HAP-1 (cell line): ENCODE data around the gene PSMA7.
"Not testable (repeated sequence)": the region's sequence is repeated elsewhere in the genome, so short reads cannot be mapped to it uniquely, and the experiment has no call there.

Source experiments
- DNase-seq, 2 experiments: peaks; one replicate each; pipeline ENCODE4 v3.0.0-alpha.2; 2016 to 2020; ENCODE audit warnings: low spot score in 2 of 2
- H3K27me3 ChIP-seq: fragments of 250-450 bp; sonication (Bioruptor Pico); 2 replicates; pipeline ENCODE4 v1.5.1; 2020; ENCODE audit warnings: low read depth, mild to moderate bottlenecking, moderate library complexity
- H3K36me3 ChIP-seq: fragments of 250-450 bp; sonication (Bioruptor Pico); replicated peaks from 2 replicates; pipeline ENCODE4 v1.5.1; 2020; ENCODE audit warnings: mild to moderate bottlenecking
- H3K4me1 ChIP-seq: fragments of 250-450 bp; sonication (Bioruptor Pico); 2 replicates; pipeline ENCODE4 v1.5.1; 2020; ENCODE audit warnings: mild to moderate bottlenecking
- H3K4me3 ChIP-seq: fragments of 250-450 bp; sonication (Bioruptor Pico); 2 replicates; pipeline ENCODE4 v1.5.1; 2020; ENCODE audit warnings: mild to moderate bottlenecking, moderate library complexity
- H3K9me3 ChIP-seq: fragments of 250-450 bp; sonication (Bioruptor Pico); 2 replicates; pipeline ENCODE4 v1.5.1; 2020; ENCODE audit warnings: mild to moderate bottlenecking, moderate library complexity
- in situ Hi-C: fragments of 300-500 bp; cut with MboI; formaldehyde crosslinking; loops from 3 replicates; pipeline ENCODE4 v1.14.3; 2020; ENCODE audit warnings: low sequenced_read_pairs, inconsistent platforms, mixed read lengths

The PSMA7 gene

DNA sequence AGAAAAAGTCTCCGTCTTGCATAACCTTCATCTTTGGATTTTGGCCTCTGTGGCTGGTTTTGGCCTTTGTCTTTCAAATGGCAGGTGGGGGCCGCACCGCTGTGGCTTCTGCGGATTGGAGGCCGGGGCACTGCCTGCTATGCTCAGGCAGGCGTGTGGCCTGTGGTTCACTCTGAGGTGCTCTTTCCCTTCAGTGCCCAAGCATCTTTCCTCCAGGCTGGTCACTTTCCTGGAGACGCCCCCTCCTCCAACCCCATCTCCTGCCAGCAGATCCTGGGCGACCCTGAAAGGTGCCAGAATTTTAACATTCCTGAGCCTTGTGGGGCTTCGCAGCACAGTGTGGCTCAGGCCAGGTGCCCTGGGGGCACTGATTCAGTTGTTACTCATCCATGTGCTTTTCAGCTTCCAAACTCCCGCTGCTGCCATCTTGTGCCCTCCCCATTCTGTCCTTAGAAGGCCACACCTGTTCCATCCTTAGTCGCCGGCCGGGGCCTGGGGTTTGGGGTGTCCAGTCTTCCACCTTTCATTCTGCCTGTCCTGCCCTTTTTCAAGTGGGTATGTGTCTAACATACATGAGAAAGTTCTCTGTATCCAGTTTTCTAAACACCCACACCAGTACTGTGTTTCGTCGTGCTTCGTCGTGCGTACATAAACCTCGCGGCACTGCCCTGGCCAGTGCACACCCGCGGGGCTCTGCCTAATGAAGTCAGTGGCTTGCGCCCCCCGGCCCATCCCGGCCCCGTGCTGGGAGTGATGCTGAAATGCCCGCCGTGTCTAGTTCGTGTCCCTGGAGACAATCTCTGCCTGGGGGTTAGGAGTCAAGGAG lies 12.4 kb upstream of the PSMA7 start:
- Histone ChIP-seq H3K4me3 (no peak overlapping the region), H3K4me1 (no peaks in the 10 kb centered on the region), H3K9me3 (peaks cover 2% of the 10 kb centered on the region; the same call in 1 of the 2 replicates), H3K36me3 (0 out of 2 replicates have a peak, but pooled peaks cover 8% of the 10 kb centered on the region), H3K27me3 (no peaks in the 10 kb centered on the region)
- in situ Hi-C loops = no loop called here
- DNase-seq = no peak

DNA sequence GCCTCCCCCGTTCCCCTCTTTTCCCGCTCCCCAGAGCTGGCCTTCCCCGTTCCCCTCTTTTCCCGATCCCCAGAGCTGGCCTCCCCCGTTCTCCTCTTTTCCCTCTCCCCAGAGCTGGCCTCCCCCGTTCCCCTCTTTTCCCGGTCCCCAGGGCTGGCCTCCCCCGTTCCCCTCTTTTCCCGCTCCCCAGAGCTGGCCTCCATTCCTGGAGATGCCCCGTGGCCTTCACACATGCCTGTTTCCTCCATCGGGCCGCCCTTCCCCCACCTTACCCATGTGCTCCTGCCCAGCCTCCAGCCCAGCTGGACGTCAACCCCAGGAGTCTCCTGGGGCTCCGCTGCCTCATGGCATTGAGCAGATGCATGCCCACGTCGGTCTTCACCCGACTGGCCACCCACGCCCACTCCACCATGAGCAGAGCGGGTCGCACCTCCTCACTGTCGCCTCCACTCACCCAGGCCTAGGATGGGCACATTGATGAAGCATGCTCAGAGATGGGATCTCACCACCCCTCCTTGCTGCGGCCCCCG lies 8.7 kb upstream of the PSMA7 start:
- Histone ChIP-seq H3K36me3 (0 out of 2 replicates have a peak, but pooled peaks cover 8% of the 10 kb centered on the region), H3K27me3 (no peaks in the 10 kb centered on the region), H3K4me3 (no peak overlapping the region), H3K9me3 (peaks cover 2% of the 10 kb centered on the region; the same call in 1 of the 2 replicates), H3K4me1 (no peaks in the 10 kb centered on the region)
- in situ Hi-C loops = no loop called here
- DNase-seq = no peak

DNA sequence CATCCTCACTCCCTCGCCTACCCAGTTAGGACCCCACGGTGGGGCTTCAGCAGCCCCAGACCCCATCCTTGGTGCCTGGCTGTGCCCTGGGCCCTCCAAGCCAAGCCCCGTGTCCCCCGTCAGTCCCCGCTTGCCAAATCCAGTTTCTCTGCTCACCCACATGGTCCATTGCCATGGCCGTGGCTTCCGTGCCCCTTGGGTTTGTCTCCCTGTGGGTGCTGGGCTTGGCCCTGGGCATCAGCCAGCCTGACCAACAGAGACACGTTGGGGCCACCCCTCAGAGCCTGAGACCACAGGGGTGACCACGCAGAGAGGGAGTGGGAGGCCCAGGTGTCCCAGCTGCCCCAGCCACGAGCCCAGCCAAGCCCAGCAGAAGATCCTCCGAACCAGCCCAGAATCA lies 8.0 kb upstream of the PSMA7 start:
- H3K4me1 ChIP-seq = no peaks in the 10 kb centered on the region
- no peak for DNase-seq
- in situ Hi-C loops = no loop called here
- H3K27me3 ChIP-seq = no peaks in the 10 kb centered on the region
- peaks cover 2% of the 10 kb centered on the region; the same call in 1 of the 2 replicates for H3K9me3 ChIP-seq
- H3K4me3 ChIP-seq = no peak overlapping the region
- 0 out of 2 replicates have a peak, but pooled peaks cover 8% of the 10 kb centered on the region for H3K36me3 ChIP-seq

DNA sequence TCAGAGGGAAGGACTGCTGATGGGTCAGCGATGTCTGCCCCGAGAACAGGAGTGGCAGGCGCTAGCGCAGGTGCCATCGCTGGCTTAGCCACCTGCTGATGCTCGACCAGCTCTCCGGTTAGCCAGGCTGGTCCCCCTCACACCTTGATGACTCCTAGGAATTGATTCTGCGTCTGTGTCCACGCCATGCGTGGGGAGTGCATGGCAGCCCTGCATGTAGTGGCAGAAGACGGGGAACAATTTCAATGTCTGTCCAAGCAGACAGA lies 7.0 kb upstream of the PSMA7 start:
- Histone ChIP-seq H3K4me1 (no peaks in the 10 kb centered on the region), H3K27me3 (no peaks in the 10 kb centered on the region), H3K9me3 (peaks cover 2% of the 10 kb centered on the region; the same call in 1 of the 2 replicates), H3K4me3 (no peak overlapping the region), H3K36me3 (peaks cover 8% of the 10 kb centered on the region; the same call in 1 of the 2 replicates)
- in situ Hi-C loops = no loop called here
- no peak for DNase-seq

DNA sequence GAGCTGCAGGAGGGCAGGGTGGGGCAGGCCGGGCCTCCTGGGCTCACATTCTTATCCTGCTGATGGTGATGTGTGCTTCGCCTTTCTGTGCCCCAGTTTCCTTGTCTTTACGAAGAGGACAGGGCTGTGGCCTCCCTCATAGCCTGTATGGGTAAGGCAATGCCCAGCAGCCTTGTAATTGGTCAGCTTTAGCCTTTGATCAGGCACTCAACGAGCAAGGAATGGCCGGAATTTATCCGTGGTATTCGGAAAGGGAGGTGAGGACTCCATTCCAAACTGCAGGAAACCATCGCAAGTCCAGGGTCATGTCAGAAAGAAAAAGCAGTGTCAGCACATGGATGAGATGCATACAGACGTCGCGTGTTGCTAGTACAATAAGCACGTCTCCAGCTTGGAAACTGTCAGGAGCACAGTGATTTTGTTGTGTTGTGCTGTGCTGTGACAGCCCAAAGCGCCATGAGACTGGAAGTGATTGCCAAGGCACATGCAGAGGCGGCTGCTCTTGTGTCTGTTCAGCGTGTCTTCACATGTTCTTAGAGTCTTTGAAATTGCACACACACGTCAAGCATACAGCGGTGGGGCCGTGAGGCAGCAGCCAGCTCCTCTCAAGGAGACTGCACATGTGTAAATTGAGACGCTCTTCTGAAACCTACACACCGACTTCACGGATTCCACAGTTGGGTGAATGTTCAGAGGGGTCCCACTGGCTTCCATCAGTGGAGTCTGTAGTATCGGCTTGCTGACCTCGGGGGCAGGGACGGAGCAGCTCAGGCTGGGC lies 6.5 kb upstream of the PSMA7 start:
- Histone ChIP-seq H3K27me3 (no peaks in the 10 kb centered on the region), H3K36me3 (peaks cover 8% of the 10 kb centered on the region; the same call in 1 of the 2 replicates), H3K4me1 (peaks cover 5% of the 10 kb centered on the region), H3K9me3 (peaks cover 2% of the 10 kb centered on the region; the same call in 1 of the 2 replicates), H3K4me3 (no peak overlapping the region)
- no peak for DNase-seq
- in situ Hi-C loops = loop anchor here (5.0 kb wide), 1 partner anchor 137 kb away; no protein-coding TSS in a partner anchor

DNA sequence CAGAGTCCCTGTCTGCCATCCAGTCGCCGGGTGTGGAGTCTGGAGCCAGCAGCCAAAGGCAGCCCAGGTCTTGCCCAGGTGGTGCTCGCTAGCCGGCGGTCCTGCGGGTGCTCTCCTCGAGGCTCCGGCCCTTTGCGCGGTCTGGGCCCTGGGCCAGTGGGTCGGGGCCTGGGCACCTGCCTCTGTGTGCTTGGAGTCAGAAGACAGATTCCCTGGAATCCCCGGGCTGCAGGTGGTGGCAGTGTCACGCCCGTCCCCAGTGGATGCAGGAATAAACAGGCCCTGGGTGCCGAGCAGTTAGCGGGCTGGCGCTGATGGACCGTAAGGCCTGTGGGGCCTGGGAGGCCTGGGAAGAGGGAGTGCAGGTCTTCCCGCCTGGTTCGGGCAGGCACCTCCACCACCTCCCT lies 5.7 kb upstream of the PSMA7 start:
- no peak for DNase-seq
- in situ Hi-C loops = loop anchor here (5.0 kb wide), 1 partner anchor 137 kb away; no protein-coding TSS in a partner anchor
- Histone ChIP-seq H3K27me3 (no peaks in the 10 kb centered on the region), H3K4me3 (no peak overlapping the region), H3K4me1 (peaks cover 7% of the 10 kb centered on the region), H3K9me3 (peaks cover 2% of the 10 kb centered on the region; the same call in 1 of the 2 replicates), H3K36me3 (peaks cover 4% of the 10 kb centered on the region; the same call in 1 of the 2 replicates)

DNA sequence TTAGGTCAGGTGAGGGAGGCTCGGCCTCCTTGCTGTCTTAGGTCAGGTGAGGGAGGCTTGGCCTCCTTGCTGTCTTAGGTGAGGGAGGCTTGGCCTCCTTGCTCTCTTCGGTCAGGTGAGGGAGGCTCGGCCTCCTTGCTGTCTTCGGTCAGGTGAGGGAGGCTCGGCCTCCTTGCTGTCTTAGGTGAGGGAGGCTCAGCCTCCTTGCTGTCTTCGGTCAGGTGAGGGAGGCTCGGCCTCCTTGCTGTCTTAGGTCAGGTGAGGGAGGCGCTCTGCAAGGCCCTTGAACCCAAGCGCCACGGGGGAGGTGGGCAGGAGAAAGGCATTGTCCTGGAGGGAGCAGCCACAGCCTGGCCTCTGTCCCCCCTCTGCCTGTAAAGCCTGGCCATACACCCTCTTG lies 5.2 kb upstream of the PSMA7 start:
- not testable (repeated sequence) for H3K4me1 ChIP-seq
- in situ Hi-C loops = loop anchor here (5.0 kb wide), 1 partner anchor 136 kb away; no protein-coding TSS in a partner anchor

DNA sequence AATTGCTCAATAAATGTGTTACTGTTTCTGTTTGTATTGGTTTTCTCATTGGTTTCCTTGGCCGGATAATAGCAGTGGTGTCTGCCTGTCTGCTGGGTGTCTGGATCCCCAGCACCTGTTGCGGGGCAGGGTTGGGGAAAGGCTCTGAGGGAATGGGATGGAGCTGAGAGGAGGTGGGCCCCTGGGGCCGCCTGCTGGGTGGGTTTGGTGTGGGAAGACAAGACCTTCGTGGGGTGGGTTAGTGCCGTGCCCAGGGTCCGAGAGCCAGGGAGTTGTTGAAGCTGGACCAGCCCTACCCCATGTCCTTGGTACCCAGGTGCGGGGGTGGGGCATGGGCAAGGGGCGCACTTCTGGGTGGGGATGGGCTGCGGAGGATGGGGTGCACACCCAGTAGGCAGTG lies 4.3 kb upstream of the PSMA7 start:
- no peaks in the 10 kb centered on the region for H3K27me3 ChIP-seq
- in situ Hi-C loops = loop anchor here (5.0 kb wide), 1 partner anchor 135 kb away; no protein-coding TSS in a partner anchor
- no peak overlapping the region for H3K4me3 ChIP-seq
- H3K4me1 ChIP-seq = peaks cover 7% of the 10 kb centered on the region
- H3K36me3 ChIP-seq = no peaks in the 10 kb centered on the region; the same call in 1 of the 2 replicates
- no peak for DNase-seq
- no peaks in the 10 kb centered on the region; the same call in 1 of the 2 replicates for H3K9me3 ChIP-seq

More for the DNA sequence above, 5.2 kb upstream of the PSMA7 start:
- H3K9me3 ChIP-seq, DNase-seq, H3K27me3 ChIP-seq, H3K36me3 ChIP-seq, H3K4me3 ChIP-seq: not testable (repeated sequence)

DNA sequence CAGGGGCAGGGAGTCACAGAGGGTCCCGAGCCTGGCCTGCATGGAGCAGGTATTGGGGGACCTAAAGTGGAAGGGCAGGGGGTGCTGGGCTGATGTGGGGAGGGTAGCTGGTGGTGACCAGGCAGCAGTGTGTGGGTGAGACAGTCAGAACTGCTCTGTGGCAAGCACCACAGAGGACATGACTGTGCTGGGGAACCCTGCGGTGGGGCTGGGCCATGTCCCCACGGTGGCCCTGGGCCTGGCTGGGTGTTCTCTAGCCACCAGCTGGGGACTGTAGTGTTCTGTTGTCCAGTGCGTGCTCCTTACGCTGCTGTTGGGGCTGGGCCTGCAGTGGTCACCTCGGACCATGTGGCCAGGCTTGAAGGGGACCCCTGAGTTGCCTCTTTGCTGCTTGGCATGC lies 3.9 kb upstream of the PSMA7 start:
- H3K36me3 ChIP-seq = no peaks in the 10 kb centered on the region; the same call in 1 of the 2 replicates
- H3K4me3 ChIP-seq = no peak overlapping the region
- peaks cover 7% of the 10 kb centered on the region for H3K4me1 ChIP-seq
- in situ Hi-C loops = loop anchor here (5.0 kb wide), 1 partner anchor 135 kb away; no protein-coding TSS in a partner anchor
- no peaks in the 10 kb centered on the region; the same call in 1 of the 2 replicates for H3K9me3 ChIP-seq
- no peaks in the 10 kb centered on the region for H3K27me3 ChIP-seq
- DNase-seq = no peak

DNA sequence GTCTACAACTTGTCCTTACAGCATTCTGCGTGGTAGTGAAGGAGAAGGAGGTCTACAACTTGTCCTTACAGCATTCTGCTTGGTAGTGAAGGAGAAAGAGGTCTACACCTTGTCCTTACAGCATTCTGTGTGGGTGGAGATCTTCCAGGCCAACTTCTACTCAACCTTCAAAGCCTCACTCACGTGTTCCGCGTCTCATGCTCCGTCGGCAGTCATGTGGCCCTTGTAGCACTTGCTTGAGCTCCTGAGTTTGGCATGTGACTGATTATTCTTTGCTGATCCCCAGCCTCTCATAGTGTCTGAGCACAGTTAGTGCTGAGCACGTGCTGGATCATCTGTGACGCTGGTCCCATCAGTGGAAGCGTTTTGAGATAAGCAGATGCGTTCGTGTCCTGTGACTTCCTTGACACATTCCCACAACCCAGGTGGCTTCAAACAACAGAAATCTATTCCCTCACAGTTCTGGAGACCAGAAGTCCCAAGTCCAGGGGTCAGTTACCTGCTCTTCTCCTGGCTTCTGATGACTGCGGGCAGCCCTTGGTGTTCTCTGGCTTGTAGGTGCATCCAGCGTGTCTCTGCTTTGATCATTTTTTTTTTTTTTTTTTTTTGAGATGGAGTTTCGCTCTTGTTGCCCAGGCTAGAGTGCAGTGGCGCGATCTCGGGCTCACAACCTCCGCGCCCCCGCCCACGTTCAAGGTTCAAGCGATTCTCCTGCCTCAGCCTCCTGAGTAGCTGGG lies 3.0 kb upstream of the PSMA7 start:
- H3K4me1 ChIP-seq = peaks cover 14% of the 10 kb centered on the region
- in situ Hi-C loops = loop anchor here (5.0 kb wide), 1 partner anchor 134 kb away; no protein-coding TSS in a partner anchor
- H3K27me3 ChIP-seq = no peaks in the 10 kb centered on the region
- no peak overlapping the region for H3K4me3 ChIP-seq
- H3K36me3 ChIP-seq = peaks cover 6% of the 10 kb centered on the region
- no peaks in the 10 kb centered on the region for H3K9me3 ChIP-seq
- DNase-seq = no peak

DNA sequence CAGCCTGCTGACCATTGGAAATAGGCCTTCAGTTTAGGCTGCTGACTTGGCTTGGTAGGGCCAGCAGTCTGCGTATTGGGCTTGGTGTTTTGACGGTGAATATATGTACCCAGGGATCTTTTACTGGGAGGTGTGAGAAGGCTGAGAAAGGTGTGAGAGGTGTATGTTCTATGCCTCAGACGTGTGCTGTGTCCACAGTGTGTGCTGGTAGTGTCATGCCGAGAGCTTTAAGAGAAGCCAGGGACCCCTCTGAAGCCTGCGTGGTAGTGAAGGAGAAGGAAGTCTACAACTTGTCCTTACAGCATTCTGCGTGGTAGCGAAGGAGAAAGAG lies 2.5 kb upstream of the PSMA7 start:
- H3K36me3 ChIP-seq = peaks cover 12% of the 10 kb centered on the region
- H3K4me1 ChIP-seq = peaks cover 15% of the 10 kb centered on the region
- in situ Hi-C loops = loop anchor here (5.0 kb wide), 1 partner anchor 133 kb away; no protein-coding TSS in a partner anchor
- H3K27me3 ChIP-seq = no peaks in the 10 kb centered on the region
- H3K9me3 ChIP-seq = no peaks in the 10 kb centered on the region
- H3K4me3 ChIP-seq = no peak overlapping the region
- DNase-seq = no peak

DNA sequence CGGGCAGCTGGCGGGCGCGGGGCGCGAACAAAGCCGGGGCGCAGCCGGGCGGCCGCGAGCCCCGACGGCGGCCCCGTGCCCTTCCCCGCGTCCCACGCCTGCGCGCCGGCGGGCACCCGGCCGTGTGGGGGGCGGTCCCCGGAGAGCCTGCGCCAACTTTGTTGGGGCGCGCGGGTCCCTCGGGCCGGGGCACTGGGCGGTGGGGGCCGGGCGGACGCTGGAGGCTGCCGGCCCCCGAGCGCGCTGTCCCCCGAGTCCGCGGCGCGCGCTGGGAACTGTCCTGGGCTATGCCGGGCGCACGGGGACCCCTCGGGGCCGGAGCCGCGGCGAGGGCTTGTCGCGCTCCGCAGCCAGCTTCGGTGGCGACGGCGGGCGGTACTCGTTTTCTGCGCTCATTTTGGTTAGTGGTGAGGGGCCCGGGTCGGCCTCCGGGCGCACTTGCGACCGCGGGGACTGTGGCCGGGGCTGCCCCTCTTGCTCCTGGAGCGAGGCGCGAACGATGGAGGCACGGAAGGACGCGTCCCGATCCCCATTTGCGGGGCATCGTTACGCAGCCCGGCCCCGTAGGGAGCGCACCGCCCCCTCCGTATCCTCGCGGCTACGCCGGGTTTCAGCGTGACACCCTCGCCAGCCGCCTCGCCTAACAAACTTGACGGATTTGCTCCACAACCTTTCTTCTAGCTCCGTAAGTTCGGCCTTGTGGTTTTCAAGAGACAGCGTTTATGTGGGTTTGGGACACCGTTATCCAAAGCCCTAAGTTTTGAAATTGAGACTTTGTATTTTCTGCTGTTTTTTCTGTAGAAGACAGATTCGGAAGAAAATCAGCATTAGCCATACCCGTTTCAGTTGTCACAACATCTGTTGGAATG lies 997 bp upstream of the PSMA7 start:
- Histone ChIP-seq H3K27me3 (no peaks in the 10 kb centered on the region), H3K4me3 (peak overlapping the region; percentile 67), H3K9me3 (no peaks in the 10 kb centered on the region), H3K4me1 (peaks cover 15% of the 10 kb centered on the region), H3K36me3 (peaks cover 26% of the 10 kb centered on the region)
- in situ Hi-C loops = no loop called here
- DNase-seq = peak; percentile 18 to 71
